ENCODE results near the gene CTSZ.

- no peak for TF ChIP-seq EZH2 (IDR thresholded peaks at IDR 0.05; ENCODE audit: borderline replicate concordance, low read length)
- TF ChIP-seq, protein P1, sequence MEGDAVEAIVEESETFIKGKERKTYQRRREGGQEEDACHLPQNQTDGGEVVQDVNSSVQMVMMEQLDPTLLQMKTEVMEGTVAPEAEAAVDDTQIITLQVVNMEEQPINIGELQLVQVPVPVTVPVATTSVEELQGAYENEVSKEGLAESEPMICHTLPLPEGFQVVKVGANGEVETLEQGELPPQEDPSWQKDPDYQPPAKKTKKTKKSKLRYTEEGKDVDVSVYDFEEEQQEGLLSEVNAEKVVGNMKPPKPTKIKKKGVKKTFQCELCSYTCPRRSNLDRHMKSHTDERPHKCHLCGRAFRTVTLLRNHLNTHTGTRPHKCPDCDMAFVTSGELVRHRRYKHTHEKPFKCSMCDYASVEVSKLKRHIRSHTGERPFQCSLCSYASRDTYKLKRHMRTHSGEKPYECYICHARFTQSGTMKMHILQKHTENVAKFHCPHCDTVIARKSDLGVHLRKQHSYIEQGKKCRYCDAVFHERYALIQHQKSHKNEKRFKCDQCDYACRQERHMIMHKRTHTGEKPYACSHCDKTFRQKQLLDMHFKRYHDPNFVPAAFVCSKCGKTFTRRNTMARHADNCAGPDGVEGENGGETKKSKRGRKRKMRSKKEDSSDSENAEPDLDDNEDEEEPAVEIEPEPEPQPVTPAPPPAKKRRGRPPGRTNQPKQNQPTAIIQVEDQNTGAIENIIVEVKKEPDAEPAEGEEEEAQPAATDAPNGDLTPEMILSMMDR (IDR thresholded peaks at IDR 0.05; ENCODE audit: low read length) = no peak
Measured at GRCh38 chr20:58981628-58982364, 25.3 kb downstream of the CTSZ start.
